Amygdala (tissue), 56 donors: ENCODE data around the gene RNASET2.

ENCODE experiments used
- DNase-seq, 56 donors: peaks; one replicate each; lab custom pipeline; 2025; lab: John Stamatoyannopoulos, UW

Gene RNASET2

GRCh38 chr6:166970776-166971175 is 14.4 kb upstream of the RNASET2 start:
- DNase-seq: no peak

- no peak for DNase-seq
Measured at GRCh38 chr6:166970091-166970490, 13.7 kb upstream of the RNASET2 start.

GRCh38 chr6:166969390-166970002 is 13.1 kb upstream of the RNASET2 start:
- DNase-seq: no peak

- DNase-seq: no peak
Measured at GRCh38 chr6:166966268-166966667, 9.9 kb upstream of the RNASET2 start.

- DNase-seq: no peak
Measured at GRCh38 chr6:166960609-166960978, 4.2 kb upstream of the RNASET2 start.

- DNase-seq: no peak
Measured at GRCh38 chr6:166959911-166960608, 3.7 kb upstream of the RNASET2 start.

- DNase-seq: peak in 1 of 56 donors; percentile 31
Measured at GRCh38 chr6:166958926-166959861, 2.8 kb upstream of the RNASET2 start.

GRCh38 chr6:166957805-166958076 is 1.4 kb upstream of the RNASET2 start:
- DNase-seq: no peak

- DNase-seq: peak in 1 of 56 donors; percentile 47
Measured at GRCh38 chr6:166957087-166957804, 896 bp upstream of the RNASET2 start.

- no peak for DNase-seq
Measured at GRCh38 chr6:166955865-166956443, 396 bp downstream of the RNASET2 start.

GRCh38 chr6:166955121-166955864 is 1.1 kb downstream of the RNASET2 start:
- DNase-seq: no peak

- DNase-seq: no peak
Measured at GRCh38 chr6:166954118-166954713, 2.1 kb downstream of the RNASET2 start.

GRCh38 chr6:166952567-166953486 is 3.5 kb downstream of the RNASET2 start:
- no peak for DNase-seq

GRCh38 chr6:166952121-166952520 is 4.2 kb downstream of the RNASET2 start:
- no peak for DNase-seq

GRCh38 chr6:166951670-166952060 is 4.7 kb downstream of the RNASET2 start:
- no peak for DNase-seq

- peak in 27 of 56 donors; percentile 18 to 73 (median 52) for DNase-seq
Measured at GRCh38 chr6:166950892-166951669, 5.3 kb downstream of the RNASET2 start.

- no peak for DNase-seq
Measured at GRCh38 chr6:166950443-166950821, 5.9 kb downstream of the RNASET2 start.
